Mucosa of rectum (tissue), 2 donors: ENCODE data around the gene TRIM15.

Experiments
- H3K27ac ChIP-seq, 2 donors: one replicate each; pipeline ENCODE4 v1.7.0; 2013; ENCODE audit warnings: inconsistent platforms in 2 of 2, low read depth in 2 of 2, low read length in 2 of 2
- H3K27me3 ChIP-seq, 2 donors: one replicate each; pipeline ENCODE4 v1.7.0; 2013; ENCODE audit warnings: low read length in 2 of 2; ENCODE audit not compliant: control insufficient read depth in 2 of 2, insufficient read depth in 2 of 2
- H3K36me3 ChIP-seq, 2 donors: one replicate each; pipeline ENCODE4 v1.7.0; 2013; ENCODE audit warnings: low read length in 2 of 2; ENCODE audit not compliant: control insufficient read depth in 2 of 2, insufficient read depth in 2 of 2
- H3K4me1 ChIP-seq, 2 donors: one replicate each; pipeline ENCODE4 v1.7.0; 2013; ENCODE audit warnings: low read length in 2 of 2, mild to moderate bottlenecking in 1 of 2; ENCODE audit not compliant: control insufficient read depth in 2 of 2, insufficient read depth in 2 of 2
- H3K4me3 ChIP-seq, 2 donors: one replicate each; pipeline ENCODE4 v1.7.0; 2013; ENCODE audit warnings: low read length in 2 of 2
- H3K9ac ChIP-seq, 2 donors: one replicate each; pipeline ENCODE4 v1.7.0; 2013; ENCODE audit warnings: low read length in 2 of 2, low read depth in 1 of 2, mild to moderate bottlenecking in 1 of 2
- H3K9me3 ChIP-seq, 2 donors: one replicate each; pipeline ENCODE4 v1.7.0; 2013; ENCODE audit warnings: low read length in 2 of 2; ENCODE audit not compliant: control insufficient read depth in 2 of 2
- donor health status: healthy.
- donor health status: Normal muscosa, but diverticular disease.

TRIM15 gene

DNA sequence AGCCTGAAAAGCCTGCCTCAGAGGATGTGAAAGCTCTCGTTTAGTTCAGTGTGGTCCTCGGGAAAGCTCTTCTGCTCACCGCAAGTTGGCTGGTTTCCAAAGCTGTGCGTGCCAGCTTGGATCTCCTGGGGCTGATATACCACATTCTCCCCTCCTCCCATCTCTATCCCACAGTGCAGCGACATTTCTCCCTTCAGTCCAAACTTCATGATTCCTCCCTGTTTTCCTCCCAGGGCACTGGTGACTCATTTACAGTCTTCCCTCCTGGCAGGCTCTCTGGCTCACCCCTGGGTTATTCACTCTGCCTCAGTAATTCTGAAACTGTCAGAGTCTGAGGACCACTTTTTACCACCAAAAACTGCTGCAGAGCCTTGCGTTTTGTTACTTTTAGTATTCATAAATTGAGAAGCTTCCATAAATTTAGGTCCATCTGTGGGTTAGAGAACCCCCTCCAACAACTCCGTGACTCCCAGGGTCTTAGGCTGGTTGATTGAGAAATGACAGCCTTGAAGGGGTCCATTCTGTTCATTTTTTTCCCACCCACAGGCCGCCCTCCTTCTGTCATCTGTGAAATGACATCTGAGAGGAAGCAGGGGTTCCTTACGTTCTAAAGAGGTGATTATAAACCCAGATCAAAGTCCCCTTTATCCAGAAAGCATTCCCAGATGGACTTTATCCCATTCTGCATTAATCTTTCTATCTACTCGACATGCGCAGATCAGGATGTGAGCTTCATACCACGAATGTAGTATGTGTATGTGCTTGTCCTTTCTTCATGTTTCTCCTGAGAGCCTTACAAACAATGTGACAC lies 8.4 kb upstream of the TRIM15 start:
- H3K27me3 ChIP-seq, result no peaks in the 10 kb centered on the region
- peaks cover 25 to 34% of the 10 kb centered on the region in 2 donors for H3K4me1 ChIP-seq
- H3K9me3 ChIP-seq, result no peaks in the 10 kb centered on the region
- H3K9ac ChIP-seq, result peak overlapping the region; percentile 13 to 48
- peak overlapping the region; percentile 19 to 57 for H3K4me3 ChIP-seq
- H3K36me3 ChIP-seq, result no peaks in the 10 kb centered on the region
- H3K27ac ChIP-seq, result peak overlapping the region; percentile 83 to 86

DNA sequence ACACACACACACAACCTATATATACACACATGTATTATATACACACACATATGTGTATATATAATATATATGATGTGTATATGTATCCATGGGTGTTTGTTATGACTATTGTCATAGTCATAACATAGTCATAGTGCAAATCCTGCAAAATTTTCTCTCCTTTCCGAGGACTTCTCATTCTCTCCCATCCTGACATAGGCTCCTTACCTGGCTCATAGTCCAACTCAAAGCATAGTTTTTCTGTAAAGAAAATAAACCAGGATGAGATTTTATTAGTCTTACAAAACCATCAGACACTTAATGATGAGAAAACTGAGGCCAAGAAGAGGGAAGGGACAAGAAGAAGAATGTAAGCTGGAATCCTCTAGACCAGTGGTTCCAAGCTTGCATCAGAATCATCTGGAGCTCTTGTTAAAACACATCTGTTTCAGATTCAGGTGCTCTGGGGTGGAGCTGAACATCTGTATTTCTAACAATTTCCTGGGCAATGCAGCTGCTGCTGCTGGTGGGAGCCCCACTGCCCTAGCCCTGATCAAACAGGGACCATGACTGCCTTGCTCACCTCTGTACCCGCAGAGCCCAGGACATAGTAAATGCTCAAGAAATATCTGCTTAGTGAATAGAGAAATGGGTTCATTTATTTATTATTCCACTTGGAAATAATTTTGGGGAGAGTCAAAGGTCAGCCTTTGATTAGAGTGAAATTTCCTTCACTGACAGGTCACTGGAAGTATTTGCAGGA lies 7.7 kb upstream of the TRIM15 start:
- Histone ChIP-seq H3K4me1 (peaks cover 25 to 34% of the 10 kb centered on the region in 2 donors), H3K9me3 (no peaks in the 10 kb centered on the region), H3K36me3 (no peaks in the 10 kb centered on the region), H3K27ac (peak overlapping the region; percentile 83 to 86), H3K4me3 (no peak overlapping the region), H3K9ac (peak overlapping the region in 1 of 2 donors; percentile 13), H3K27me3 (no peaks in the 10 kb centered on the region)

DNA sequence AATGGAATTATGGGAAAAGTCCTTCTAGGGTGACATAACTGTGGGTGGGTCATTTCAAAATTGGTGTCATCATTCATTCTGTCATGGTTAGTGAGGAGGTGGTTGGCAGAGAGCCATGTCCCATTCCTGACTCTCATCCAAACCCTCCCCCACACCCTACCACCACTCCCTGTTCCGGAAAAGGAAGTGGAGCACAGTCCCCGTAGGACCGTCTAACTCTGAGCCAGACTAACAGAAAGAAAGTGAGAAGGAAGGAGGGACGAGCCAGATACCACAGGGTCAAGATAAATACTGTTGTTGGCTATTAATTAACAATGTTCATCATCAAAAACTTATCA lies 7.1 kb upstream of the TRIM15 start:
- Histone ChIP-seq H3K27ac (peak overlapping the region; percentile 83 to 86), H3K27me3 (no peaks in the 10 kb centered on the region)

DNA sequence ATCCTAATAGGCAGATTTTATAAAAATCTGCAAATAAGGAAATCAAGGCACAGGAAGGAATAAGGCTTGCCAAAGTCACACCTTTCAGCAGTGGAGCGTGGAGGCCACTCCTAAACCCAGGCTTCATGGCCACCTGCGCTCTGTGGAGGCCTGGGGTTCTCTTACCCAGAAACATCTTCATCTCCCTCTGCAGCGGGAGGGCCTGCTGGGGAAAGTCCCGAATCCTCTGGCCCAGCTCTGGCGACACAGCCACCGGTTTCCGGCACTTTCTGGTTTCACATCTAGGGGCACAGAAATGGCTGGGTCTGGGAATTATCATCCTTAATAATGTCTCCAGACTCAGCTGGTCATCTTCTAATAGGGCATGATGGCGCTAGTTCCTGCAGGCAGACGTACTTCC lies 6.6 kb upstream of the TRIM15 start:
- H3K4me1 ChIP-seq, result peaks cover 25 to 34% of the 10 kb centered on the region in 2 donors
- H3K9ac ChIP-seq, result peak overlapping the region in 1 of 2 donors; percentile 17
- H3K9me3 ChIP-seq, result no peaks in the 10 kb centered on the region
- peak overlapping the region; percentile 66 to 83 for H3K27ac ChIP-seq
- no peak overlapping the region for H3K4me3 ChIP-seq
- no peaks in the 10 kb centered on the region for H3K36me3 ChIP-seq
- no peaks in the 10 kb centered on the region for H3K27me3 ChIP-seq

More for the DNA sequence above, 7.1 kb upstream of the TRIM15 start:
- Histone ChIP-seq H3K4me3 (no peak overlapping the region), H3K9ac (peak overlapping the region in 1 of 2 donors; percentile 17), H3K36me3 (no peaks in the 10 kb centered on the region), H3K9me3 (no peaks in the 10 kb centered on the region), H3K4me1 (peaks cover 25 to 34% of the 10 kb centered on the region in 2 donors)

DNA sequence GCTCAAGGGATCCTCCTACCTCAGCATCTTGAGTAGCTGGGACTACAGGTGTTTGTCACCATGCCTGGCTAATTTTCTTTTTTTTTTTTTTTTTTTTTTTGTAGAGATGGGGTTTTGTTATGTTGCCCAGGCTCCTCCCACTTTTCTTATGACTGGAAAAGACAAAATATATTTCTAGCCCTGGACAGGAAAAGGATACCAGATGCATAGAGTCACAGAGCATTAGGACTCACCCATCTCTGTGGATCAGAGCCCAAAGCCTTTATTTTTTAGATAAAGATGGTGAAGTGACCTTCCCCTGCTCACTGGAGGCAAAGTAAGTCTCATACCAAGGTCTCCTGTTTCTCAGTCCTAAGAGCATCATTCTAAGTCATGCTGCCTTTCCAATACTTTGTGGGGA lies 5.8 kb upstream of the TRIM15 start:
- no peaks in the 10 kb centered on the region for H3K36me3 ChIP-seq

DNA sequence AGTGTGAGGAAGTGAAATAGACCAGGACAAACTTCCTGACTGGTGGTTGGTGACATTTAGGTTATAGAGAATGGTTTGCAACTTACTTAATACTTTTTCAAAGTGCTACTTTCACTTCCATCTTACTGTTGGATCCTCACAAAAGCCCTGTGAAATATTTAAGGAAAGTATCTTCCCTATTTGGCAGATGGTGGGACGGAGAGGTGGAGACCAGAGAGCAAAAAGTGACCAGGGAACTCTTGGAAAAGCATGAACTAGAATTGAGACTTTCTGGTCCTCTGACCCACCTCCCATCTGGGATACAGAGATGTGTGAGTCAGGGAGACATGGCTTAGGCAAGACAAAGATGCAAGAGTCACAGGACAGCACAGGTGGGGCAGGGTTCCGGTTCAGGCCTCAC lies 5.3 kb upstream of the TRIM15 start:
- peaks cover 24 to 32% of the 10 kb centered on the region in 2 donors for H3K4me1 ChIP-seq
- H3K4me3 ChIP-seq, result no peak overlapping the region
- H3K9me3 ChIP-seq, result no peaks in the 10 kb centered on the region
- H3K36me3 ChIP-seq, result no peaks in the 10 kb centered on the region
- no peak overlapping the region for H3K9ac ChIP-seq
- no peaks in the 10 kb centered on the region for H3K27me3 ChIP-seq
- H3K27ac ChIP-seq, result no peak overlapping the region

More for the DNA sequence above, 5.8 kb upstream of the TRIM15 start:
- H3K27ac ChIP-seq, result no peak overlapping the region
- no peak overlapping the region for H3K4me3 ChIP-seq
- H3K4me1 ChIP-seq, result peaks cover 27 to 32% of the 10 kb centered on the region in 2 donors
- H3K9me3 ChIP-seq, result no peaks in the 10 kb centered on the region
- H3K27me3 ChIP-seq, result no peaks in the 10 kb centered on the region
- no peak overlapping the region for H3K9ac ChIP-seq

DNA sequence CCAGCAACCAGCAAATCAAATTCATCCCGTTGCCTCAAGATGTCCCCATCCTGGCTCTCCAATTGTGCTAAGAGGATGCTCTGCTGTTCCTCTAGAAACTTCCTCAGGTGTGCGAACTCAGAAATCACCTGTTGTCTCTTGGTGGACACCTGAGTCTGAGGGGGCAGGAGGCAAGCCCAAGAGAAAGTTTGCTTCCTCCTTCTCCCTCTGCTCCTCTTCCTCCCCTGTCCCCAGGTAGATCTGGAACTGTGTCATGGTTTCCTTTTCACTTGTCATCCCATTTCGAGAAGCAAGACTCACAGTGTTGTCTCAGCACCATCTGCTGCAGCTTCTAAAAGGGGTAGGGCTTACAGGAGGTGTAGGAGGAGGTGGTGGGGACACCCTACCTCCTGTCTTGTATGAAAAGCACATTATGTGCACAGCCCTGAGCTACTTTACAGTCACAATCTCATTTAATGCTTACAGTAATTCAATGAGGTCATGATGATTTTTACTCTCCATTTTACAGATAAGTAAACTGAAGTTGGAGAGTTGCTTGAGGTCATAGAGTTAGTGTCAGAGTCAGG lies 4.8 kb upstream of the TRIM15 start:
- Histone ChIP-seq H3K4me1 (peaks cover 24 to 32% of the 10 kb centered on the region in 2 donors), H3K9me3 (no peaks in the 10 kb centered on the region), H3K9ac (no peak overlapping the region), H3K27me3 (no peaks in the 10 kb centered on the region), H3K4me3 (no peak overlapping the region), H3K27ac (no peak overlapping the region), H3K36me3 (no peaks in the 10 kb centered on the region)

DNA sequence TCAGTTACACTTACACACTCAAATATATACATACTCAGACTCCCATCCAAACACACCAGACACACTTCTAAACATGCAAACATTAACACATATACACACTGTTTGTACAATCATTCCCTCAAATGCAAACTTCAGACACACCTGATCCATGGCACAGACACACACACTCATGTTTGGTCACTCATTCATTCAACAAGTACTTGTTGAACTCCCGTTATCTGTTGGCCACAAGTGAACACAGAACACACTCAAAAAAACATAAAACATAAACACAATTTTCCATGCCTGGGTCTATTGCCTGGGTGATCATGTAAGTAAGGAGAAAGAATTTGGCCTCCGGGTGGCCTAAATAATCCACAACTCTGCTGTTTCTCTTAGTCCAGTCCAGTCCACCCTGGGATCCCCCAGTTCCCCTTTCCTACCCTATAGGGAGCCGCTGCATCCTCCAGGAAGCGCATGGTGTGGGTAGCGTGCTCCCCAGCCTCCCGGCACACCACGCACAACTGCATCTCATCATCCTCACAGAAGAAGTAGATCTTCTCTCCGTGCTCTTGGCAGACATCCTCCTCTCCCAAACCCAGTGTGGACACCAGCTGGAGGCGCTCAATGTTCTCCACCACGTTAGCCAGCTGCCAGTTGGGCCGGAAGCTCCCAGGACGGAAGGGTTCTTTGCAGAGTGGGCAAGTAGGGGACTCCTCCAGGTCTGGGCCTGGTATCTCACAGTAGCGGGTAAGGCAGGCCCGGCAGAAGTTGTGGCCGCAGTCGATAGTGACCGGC lies 3.1 kb upstream of the TRIM15 start:
- no peak overlapping the region for H3K4me3 ChIP-seq

DNA sequence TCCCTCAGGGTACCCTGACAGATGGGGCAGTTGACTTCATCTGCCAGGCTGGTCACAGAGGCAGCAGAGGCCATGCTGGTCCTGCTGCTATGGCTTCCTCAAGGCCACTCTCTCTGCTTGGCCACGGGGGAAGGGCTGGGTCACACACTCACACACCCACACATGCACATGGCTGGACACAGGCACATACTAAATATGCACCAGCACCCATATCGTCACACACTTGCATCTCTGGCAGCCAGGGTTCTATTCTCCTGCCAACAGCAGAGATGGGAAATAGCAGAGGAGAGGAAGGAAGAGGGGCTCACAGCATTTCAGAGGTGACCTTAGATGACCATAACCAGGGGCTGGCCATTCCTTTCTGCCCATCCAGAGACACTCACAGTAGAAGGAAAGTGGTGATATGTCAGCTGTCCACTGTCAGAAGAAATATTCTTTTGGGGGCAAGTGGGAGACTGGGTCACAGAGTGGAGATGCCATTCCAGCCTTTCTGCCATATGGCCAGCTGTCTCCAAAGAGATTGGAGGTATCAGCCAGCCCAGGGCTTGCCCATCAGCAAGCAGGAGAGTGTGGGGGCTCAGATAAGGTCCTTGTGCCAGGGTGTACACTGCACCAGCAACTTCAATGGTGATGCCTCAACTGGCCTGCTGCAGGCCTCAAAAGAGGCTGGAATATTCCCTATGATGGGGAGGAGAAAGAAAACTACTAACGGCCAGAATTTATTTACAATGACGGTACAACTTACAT lies 2.4 kb upstream of the TRIM15 start, which contains the start of gene TRIM10:
TRIM10 (minus strand) TSS at position 427 of the 747 bp plus-strand sequence; CDS start at position 74, 353 bp downstream.
- Histone ChIP-seq H3K4me3 (no peak within 1 kb of the TSS), H3K4me1 (peaks cover 15% of the 10 kb centered on the region in 2 donors), H3K27ac (peak within 1 kb of the TSS in 1 of 2 donors; percentile 92), H3K36me3 (no peaks in the 10 kb centered on the region), H3K9me3 (no peaks in the 10 kb centered on the region), H3K9ac (no peak within 1 kb of the TSS), H3K27me3 (no peaks in the 10 kb centered on the region)

More for the DNA sequence above, 3.1 kb upstream of the TRIM15 start:
- Histone ChIP-seq H3K9me3 (no peaks in the 10 kb centered on the region), H3K4me1 (peaks cover 18 to 20% of the 10 kb centered on the region in 2 donors), H3K36me3 (no peaks in the 10 kb centered on the region), H3K27me3 (no peaks in the 10 kb centered on the region), H3K27ac (no peak overlapping the region), H3K9ac (no peak overlapping the region)
